ENCODE measurements around the gene TTYH1.

DNA sequence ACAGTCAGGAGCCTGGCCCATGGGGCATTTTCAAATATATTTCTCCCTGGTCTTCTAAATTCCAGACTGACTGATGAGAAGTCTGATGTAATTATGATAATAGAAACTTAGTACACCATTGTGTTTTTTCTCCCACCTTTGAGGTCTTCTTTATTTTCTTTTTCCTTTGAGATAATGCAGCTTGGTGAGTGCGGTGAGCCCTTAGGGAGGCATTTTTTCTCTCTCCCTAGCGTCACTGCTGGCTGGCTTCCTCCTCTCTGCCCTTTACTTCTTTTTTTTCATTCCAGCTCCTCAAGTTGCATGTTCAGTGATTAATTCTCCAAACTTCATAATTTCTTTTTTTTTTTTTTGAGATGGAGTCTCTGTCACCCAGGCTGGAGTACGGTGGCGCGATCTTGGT is 70.6 kb downstream of the TTYH1 start:
- TF ChIP-seq, protein P1, sequence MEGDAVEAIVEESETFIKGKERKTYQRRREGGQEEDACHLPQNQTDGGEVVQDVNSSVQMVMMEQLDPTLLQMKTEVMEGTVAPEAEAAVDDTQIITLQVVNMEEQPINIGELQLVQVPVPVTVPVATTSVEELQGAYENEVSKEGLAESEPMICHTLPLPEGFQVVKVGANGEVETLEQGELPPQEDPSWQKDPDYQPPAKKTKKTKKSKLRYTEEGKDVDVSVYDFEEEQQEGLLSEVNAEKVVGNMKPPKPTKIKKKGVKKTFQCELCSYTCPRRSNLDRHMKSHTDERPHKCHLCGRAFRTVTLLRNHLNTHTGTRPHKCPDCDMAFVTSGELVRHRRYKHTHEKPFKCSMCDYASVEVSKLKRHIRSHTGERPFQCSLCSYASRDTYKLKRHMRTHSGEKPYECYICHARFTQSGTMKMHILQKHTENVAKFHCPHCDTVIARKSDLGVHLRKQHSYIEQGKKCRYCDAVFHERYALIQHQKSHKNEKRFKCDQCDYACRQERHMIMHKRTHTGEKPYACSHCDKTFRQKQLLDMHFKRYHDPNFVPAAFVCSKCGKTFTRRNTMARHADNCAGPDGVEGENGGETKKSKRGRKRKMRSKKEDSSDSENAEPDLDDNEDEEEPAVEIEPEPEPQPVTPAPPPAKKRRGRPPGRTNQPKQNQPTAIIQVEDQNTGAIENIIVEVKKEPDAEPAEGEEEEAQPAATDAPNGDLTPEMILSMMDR (IDR thresholded peaks at IDR 0.05): no peak
- no peak for TF ChIP-seq POLR2A (IDR thresholded peaks at IDR 0.05)
